K562 (cell line): ENCODE measurements around the gene HMCN1.

Experiments used
- EZH2 ChIP-seq: IDR thresholded peaks from 2 replicates; pipeline ENCODE4 v1.6.1; 2012; ENCODE audit warnings: low read depth, mild to moderate bottlenecking, inconsistent platforms, low read length, borderline replicate concordance
- GABPA ChIP-seq: fragments of 200-800 bp; sonication (Bioruptor generic); conservative IDR thresholded peaks from 2 replicates; pipeline ENCODE4 v1.6.1; 2016; ENCODE audit warnings: low read depth, missing genetic modification characterization, missing compliant biosample characterization
- RAD21 ChIP-seq, 2 experiments: fragments of 250-450 bp in 1 of 2; fragments of 450-650 bp in 1 of 2; sonication (Bioruptor Pico) in 1 of 2; formaldehyde crosslinking in 1 of 2; IDR thresholded peaks in 1 of 2; conservative IDR thresholded peaks in 1 of 2; 2 replicates each; pipeline versions ENCODE4 v1.4.0 to v1.8.0; 2020 to 2022; ENCODE audit warnings: mild to moderate bottlenecking in 2 of 2, moderate library complexity in 1 of 2
- ZBED1 ChIP-seq: IDR thresholded peaks from 2 replicates; pipeline ENCODE4 v1.6.1; 2014

DNA sequence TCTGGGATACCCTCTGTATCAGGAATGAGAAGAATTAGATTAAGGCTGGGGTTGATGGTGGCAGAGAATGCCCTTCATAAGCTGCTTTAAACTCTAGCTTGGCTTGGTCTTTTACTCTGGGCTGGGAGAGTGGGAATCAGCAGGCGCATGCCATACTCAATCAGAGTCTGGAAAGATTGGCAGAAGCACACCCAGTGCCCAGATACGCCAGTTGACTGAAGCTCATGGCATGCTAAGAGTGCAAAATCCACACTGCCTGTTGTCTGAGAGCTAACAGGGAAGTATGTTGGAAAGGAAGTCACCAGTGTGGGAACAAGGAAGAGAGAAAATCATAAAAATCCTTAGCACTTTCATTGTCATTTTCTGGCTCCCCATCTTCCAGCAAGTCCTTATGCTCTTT, 53.0 kb downstream of the HMCN1 start:
- TF ChIP-seq ZBED1 (no peak), GABPA (tag) (no peak), EZH2 (no peak), RAD21 (CRISPR knock-in tag; conservative IDR thresholded peaks at IDR 0.05 in 1 of 2, IDR thresholded peaks at IDR 0.05 in 1 of 2) (no peak)
